OCI-LY7 (cell line): ENCODE data around the gene PAGR1. TPM values are rescaled to one million over a fixed set of nuclear protein-coding genes. Genes with fewer than 3 reads are reported as not detected.

ENCODE experiments used
- BruUV-seq: library from RNA; stranded (reverse); fragments of 400-500 nt; replicated peaks from 2 replicates; lab custom pipeline; 2021; lab: Mats Ljungman, UMichigan
- CTCF ChIA-PET: fragments of 300-600 bp; sonication (Branson Sonifier 250); formaldehyde crosslinking; loops from one replicate; lab custom pipeline; 2022; ENCODE audit warnings: antibody characterized with exemption; ENCODE audit not compliant: unreplicated experiment; lab: Charles Lee
- POLR2A ChIA-PET: fragments of 300-600 bp; sonication (Branson Sonifier 250); formaldehyde crosslinking; loops from one replicate; lab custom pipeline; 2022; ENCODE audit warnings: antibody characterized with exemption; lab: Charles Lee
- DNase-seq: peaks from one replicate; pipeline ENCODE4 v3.0.0-alpha.2; 2015; ENCODE audit warnings: low spot score
- H2AFZ ChIP-seq: fragments of 200-600 bp; sonication (generic), shearing (Covaris generic); 2 replicates; pipeline ENCODE4 v1.6.1; 2014; ENCODE audit warnings: mild to moderate bottlenecking, antibody characterized with exemption, low read length, moderate library complexity
- H3K27ac ChIP-seq: fragments of 200-600 bp; sonication (generic); 2 replicates; pipeline ENCODE4 v1.5.1; 2014; ENCODE audit warnings: mixed run types, low read depth, mild to moderate bottlenecking, moderate library complexity, low read length, inconsistent platforms; ENCODE audit not compliant: poor library complexity, severe bottlenecking
- H3K36me3 ChIP-seq: fragments of 200-600 bp; sonication (generic); 2 replicates; pipeline ENCODE4 v1.6.1; 2014; ENCODE audit warnings: mild to moderate bottlenecking, antibody characterized with exemption, low read length, moderate library complexity, mixed read lengths; ENCODE audit not compliant: insufficient read depth
- H3K4me1 ChIP-seq: fragments of 200-600 bp; sonication (generic); 2 replicates; pipeline ENCODE4 v1.5.1; 2014; ENCODE audit warnings: mild to moderate bottlenecking, low read length; ENCODE audit not compliant: insufficient read depth, poor library complexity, severe bottlenecking
- H3K4me2 ChIP-seq: fragments of 200-600 bp; sonication (generic); 2 replicates; pipeline ENCODE4 v1.6.1; 2014; ENCODE audit warnings: mild to moderate bottlenecking, low read length
- H3K4me3 ChIP-seq: fragments of 200-600 bp; sonication (generic); 2 replicates; pipeline ENCODE4 v1.5.1; 2014; ENCODE audit warnings: mild to moderate bottlenecking, low read depth, low read length; ENCODE audit not compliant: poor library complexity, severe bottlenecking
- H3K79me2 ChIP-seq: fragments of 200-600 bp; sonication (generic); 2 replicates; pipeline ENCODE4 v1.6.1; 2016; ENCODE audit warnings: low read depth, mild to moderate bottlenecking, low read length, moderate library complexity, mixed read lengths; ENCODE audit not compliant: insufficient read depth
- H3K9me2 ChIP-seq: fragments of 200-600 bp; sonication (generic); 2 replicates; pipeline ENCODE4 v1.6.1; 2016; ENCODE audit warnings: mild to moderate bottlenecking, low read length, mixed read lengths; ENCODE audit not compliant: insufficient read depth
- H3K9me3 ChIP-seq: fragments of 200-600 bp; sonication (generic); 2 replicates; pipeline ENCODE4 v1.6.1; 2014; ENCODE audit warnings: mild to moderate bottlenecking, mixed run types, low read length, mixed read lengths
- H4K20me1 ChIP-seq: fragments of 200-600 bp; sonication (generic); 2 replicates; pipeline ENCODE4 v1.6.1; 2014; ENCODE audit warnings: mild to moderate bottlenecking, antibody characterized with exemption, low read length, moderate library complexity, mixed read lengths; ENCODE audit not compliant: insufficient read depth
- EZH2phosphoT487 ChIP-seq: fragments of 200-600 bp; sonication (generic); IDR thresholded peaks from 2 replicates; pipeline ENCODE4 v1.6.1; 2018; ENCODE audit warnings: low read depth, borderline replicate concordance, mild to moderate bottlenecking, mixed run types, antibody characterized with exemption, low read length, moderate library complexity, mixed read lengths
- intact Hi-C: fragments of 100-400 bp; cut with micrococcal nuclease; formaldehyde crosslinking; loops from one replicate; pipeline ENCODE4 v1.10.0; 2022; ENCODE audit not compliant: unreplicated experiment
- total RNA-seq, 2 experiments: library from RNA; depleted of rRNA in 1 of 2; stranded (reverse); fragments of >200 nt in 1 of 2; shearing (Covaris generic) in 1 of 2; gene quantifications; 2 replicates each; pipeline ENCODE4 v1.2.3, GENCODE V29; 2014 to 2022
- TF ChIP-seq, protein P1 (sequence below): fragments of 200-600 bp; sonication (generic); conservative IDR thresholded peaks from 2 replicates; pipeline ENCODE4 v1.5.1; 2014; ENCODE audit warnings: mild to moderate bottlenecking, antibody characterized with exemption, low read length, moderate library complexity, mixed read lengths

PAGR1 gene
- total RNA-seq, 2 experiments from 2014 or later = 51.7 to 59.4 TPM

DNA sequence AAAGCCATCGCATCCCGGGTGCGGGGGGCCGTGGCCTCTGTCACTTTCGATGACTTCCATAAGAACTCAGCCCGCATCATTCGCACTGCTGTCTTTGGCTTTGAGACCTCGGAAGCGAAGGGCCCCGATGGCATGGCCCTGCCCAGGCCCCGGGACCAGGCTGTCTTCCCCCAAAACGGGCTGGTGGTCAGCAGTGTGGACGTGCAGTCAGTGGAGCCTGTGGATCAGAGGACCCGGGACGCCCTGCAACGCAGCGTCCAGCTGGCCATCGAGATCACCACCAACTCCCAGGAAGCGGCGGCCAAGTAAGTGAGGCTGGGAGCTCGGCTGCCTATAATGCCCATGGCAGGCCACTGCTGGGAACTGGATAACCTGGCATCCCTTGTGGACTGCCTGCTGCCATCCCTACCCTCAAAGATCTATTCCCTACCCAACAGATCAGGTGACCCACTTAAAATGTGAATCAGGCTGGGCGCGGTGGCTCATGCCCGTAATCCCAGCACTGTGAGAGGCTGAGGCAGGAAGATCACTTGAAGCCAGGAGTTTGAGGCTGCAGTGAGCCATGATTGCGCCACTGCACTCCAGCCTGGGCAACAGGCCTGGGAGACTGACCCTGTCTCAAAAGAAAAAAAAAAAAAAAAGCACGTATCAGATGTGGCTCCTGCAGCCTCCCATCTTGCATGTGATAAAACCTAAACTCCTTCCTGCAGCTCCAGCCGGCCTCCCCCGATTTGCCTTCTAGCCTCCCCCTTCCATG, 28.8 kb downstream of the PAGR1 start:
- ChIA-PET CTCF (no interaction called here), POLR2A (interaction anchor here (0.6 to 0.7 kb wide), 2 partner anchors 117 to 982 kb away, joined by 3 to 8 read pairs; no protein-coding TSS in a partner anchor)
- H3K79me2 ChIP-seq = no peaks in the 10 kb centered on the region
- no peaks in the 10 kb centered on the region for H4K20me1 ChIP-seq
- H3K9me3 ChIP-seq = no peaks in the 10 kb centered on the region
- no peak overlapping the region for H3K27ac ChIP-seq
- no TSS peak for BruUV-seq
- no peaks in the 10 kb centered on the region for H3K4me1 ChIP-seq
- H3K4me3 ChIP-seq = no peak overlapping the region
- no peaks in the 10 kb centered on the region for H3K9me2 ChIP-seq
- no peak for DNase-seq
- H2AFZ ChIP-seq = no peak overlapping the region
- no peak for TF ChIP-seq EZH2phosphoT487
- TF ChIP-seq, protein P1, sequence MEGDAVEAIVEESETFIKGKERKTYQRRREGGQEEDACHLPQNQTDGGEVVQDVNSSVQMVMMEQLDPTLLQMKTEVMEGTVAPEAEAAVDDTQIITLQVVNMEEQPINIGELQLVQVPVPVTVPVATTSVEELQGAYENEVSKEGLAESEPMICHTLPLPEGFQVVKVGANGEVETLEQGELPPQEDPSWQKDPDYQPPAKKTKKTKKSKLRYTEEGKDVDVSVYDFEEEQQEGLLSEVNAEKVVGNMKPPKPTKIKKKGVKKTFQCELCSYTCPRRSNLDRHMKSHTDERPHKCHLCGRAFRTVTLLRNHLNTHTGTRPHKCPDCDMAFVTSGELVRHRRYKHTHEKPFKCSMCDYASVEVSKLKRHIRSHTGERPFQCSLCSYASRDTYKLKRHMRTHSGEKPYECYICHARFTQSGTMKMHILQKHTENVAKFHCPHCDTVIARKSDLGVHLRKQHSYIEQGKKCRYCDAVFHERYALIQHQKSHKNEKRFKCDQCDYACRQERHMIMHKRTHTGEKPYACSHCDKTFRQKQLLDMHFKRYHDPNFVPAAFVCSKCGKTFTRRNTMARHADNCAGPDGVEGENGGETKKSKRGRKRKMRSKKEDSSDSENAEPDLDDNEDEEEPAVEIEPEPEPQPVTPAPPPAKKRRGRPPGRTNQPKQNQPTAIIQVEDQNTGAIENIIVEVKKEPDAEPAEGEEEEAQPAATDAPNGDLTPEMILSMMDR = no peak
- intact Hi-C loops = no loop called here
- H3K36me3 ChIP-seq = no peaks in the 10 kb centered on the region
- no peak overlapping the region for H3K4me2 ChIP-seq

DNA sequence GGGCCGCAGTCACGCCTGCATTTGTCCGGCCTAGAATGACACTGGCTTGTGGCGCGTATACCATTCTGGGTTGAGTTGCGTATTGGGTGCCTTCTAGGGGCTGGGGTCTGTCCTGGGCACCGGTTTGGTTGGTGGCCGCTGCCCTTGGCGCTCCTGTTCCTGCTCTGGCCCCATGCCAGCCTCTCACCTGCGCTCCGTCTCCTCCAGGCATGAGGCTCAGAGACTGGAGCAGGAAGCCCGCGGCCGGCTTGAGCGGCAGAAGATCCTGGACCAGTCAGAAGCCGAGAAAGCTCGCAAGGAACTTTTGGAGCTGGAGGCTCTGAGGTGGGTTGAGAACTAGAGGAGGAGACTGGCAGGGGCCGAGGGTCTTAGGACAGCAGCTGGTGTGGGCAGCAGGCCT, 29.7 kb downstream of the PAGR1 start:
- Histone ChIP-seq H4K20me1 (no peaks in the 10 kb centered on the region), H3K36me3 (no peaks in the 10 kb centered on the region)
- POLR2A ChIA-PET = interaction anchor here (0.6 to 0.7 kb wide), 2 partner anchors 116 to 246 kb away, joined by 7 to 8 read pairs; no protein-coding TSS in a partner anchor

More for the DNA sequence above, 29.7 kb downstream of the PAGR1 start:
- Histone ChIP-seq H3K4me3 (no peak overlapping the region), H3K4me1 (no peaks in the 10 kb centered on the region), H3K27ac (no peak overlapping the region), H3K79me2 (no peaks in the 10 kb centered on the region), H3K4me2 (no peak overlapping the region), H2AFZ (no peak overlapping the region), H3K9me2 (no peaks in the 10 kb centered on the region), H3K9me3 (no peaks in the 10 kb centered on the region)
- TF ChIP-seq, protein P1 = no peak
- no peak for TF ChIP-seq EZH2phosphoT487
- BruUV-seq = no TSS peak
- intact Hi-C loops = no loop called here
- CTCF ChIA-PET = no interaction called here
- no peak for DNase-seq
